NCI-H748 (cell line): ENCODE measurements around the gene GLDN.

Experiments
- DNase-seq: peaks from one replicate; lab custom pipeline; 2025; ENCODE audit not compliant: unreplicated experiment; lab: John Stamatoyannopoulos, UW

Gene GLDN

DNA sequence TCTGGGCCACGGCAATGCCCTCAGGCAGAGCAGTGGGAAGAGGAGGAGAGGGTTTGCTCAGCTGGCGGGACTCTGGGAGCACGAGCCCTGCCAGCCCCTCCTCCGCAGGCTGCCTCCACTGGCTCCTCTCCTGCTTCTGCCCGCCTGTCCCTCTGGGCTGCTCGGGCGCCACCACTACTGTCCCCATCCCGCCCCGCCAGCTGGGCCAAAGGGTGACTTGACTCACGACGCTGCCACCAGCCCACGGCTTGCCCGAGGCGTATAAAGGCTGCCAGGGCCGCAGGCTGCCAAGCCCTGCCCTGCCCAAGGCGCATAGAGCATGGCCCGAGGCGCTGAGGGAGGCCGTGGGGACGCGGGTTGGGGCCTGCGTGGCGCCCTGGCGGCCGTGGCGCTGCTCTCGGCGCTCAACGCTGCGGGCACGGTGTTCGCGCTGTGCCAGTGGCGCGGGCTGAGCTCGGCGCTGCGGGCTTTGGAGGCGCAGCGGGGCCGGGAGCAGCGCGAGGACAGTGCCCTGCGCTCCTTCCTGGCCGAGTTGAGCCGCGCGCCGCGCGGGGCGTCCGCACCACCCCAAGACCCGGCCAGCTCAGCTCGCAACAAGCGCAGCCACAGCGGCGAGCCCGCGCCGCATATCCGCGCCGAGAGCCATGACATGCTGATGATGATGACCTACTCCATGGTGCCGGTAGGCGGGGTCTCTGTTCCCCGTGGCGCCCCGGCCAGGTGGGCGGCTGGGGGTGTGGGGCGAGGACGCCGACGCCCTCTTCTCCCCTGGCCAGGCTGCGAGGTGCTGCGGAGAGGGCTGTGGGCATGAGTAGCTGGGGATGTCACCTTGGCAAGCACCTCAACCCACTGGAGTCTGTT, at the start of gene GLDN:
Gene GLDN, plus strand, starts transcription at position 290 of the 861 bp plus-strand sequence. Its CDS starts 30 bp downstream, at position 320.
- DNase-seq, result peak; percentile 61

DNA sequence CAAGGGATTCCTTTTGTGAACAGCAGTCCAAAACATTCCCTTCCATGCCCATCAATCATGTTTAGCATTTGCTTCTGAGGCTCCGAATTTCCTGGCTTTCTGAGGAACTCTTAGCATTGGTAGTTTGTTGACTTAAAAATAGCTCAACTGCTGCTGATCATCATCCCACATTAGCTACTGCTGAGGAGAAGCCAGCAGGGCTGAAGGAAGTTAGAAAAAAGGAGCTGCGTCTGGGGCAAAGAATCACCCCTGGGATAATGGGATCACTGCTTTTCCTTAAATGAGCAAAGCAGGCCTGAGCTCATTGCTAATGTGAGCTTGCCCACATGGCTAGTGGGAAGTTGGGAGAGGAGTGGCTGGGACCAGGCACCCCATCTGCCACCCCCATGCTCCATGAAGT, 42.8 kb upstream of the GLDN start:
- no peak for DNase-seq

DNA sequence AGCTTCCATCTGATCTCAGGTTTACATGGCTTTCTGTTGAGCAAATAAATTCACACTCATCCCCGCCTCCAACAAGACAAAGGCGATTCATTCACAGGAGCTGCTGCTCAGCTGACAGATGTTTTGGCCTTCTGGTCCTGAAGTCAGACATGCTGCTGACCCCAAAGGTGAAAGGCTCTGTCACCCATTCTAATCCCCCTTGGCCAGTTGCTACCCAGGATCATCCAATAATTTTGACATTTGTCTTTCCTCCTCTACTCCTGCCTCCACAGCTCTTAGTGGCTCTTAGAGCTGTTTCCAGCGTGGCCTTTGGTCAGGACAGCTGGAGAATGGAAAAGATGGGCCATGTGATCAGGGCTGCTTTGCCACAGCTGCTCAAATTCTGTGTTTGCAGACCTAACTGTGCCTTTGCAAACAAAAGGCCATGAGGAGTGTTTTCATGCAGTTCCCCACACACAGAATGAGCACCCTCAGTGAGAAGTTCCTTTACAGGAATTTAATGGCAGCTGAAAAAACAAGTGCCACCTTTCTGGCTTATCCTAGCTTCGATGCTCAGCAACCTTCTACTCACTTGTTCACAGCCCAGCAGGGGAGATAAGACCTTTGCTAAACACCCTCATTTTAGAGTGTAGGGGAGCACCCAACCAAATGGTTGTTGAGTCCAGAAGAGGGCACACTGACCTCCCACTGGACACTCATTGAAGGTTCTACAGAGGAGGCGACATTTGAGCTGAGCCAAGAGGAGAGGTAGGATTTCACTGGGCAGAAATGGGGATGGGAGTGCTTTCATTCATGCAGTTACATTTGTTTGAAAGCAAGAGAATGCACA, 42.1 kb upstream of the GLDN start:
- peak; percentile 88 for DNase-seq

DNA sequence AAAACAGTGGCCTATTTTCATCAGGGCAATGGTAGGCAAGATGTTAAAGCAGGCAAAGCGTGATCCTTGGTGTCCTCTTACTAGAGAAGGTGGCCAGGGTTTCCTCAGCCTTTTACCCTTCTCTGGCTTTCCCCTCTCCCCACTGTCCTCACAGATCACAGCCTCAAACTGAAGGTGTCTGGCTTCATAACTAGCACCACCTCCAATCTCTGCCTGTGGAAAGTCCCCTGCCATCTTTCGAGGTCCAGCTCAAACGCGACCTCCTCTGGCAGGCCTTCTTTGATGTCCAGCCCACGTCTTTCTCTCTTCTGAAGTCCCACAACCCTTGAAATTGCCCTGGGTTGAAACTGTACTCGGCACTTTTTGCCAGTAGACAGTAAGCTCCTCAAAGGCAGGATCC, 39.0 kb upstream of the GLDN start:
- no peak for DNase-seq

DNA sequence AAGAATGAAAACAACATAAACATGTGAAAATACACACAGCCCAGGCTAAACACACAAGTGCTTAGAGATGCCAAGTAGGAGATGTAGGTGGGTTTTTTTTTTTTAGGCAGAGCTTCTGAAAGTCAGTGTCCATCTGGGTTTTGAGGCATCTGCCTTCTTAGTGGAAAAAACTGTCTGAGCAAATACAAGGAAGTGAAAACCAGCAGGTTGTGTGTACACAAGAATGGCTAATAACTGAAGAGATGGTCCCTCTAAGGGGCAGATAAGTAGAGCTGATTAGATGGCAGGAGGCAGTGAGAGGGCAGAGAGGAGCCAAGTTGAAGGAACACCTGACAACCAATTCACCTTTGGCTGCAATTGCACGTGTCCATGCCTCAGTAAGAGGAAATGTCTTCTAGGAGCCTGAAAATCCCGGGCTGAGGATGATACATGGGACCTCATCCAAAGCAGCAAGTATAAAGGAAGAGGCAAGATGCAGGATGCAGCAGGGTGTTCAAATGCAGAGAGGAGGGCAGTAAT, 37.9 kb upstream of the GLDN start:
- no peak for DNase-seq

DNA sequence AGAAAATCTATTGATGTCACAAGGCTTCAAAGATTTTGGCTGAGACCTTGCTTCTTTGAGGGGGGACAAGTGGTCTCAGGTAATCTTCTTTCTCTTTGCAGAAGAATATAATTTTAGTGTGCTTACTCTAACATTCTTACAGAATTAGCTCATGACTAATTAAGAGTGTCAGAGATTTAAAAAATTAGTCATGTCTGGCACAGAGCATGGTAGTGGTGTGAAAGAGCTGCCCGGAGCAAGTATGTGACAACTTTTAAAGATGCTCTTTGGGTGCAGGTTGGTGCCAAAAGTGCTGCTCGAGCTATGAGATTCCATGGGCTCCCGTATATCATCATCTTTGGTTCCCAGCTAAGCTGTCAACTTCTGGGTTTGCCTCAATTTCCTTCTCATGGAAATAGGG, 34.1 kb upstream of the GLDN start:
- DNase-seq, result no peak

DNA sequence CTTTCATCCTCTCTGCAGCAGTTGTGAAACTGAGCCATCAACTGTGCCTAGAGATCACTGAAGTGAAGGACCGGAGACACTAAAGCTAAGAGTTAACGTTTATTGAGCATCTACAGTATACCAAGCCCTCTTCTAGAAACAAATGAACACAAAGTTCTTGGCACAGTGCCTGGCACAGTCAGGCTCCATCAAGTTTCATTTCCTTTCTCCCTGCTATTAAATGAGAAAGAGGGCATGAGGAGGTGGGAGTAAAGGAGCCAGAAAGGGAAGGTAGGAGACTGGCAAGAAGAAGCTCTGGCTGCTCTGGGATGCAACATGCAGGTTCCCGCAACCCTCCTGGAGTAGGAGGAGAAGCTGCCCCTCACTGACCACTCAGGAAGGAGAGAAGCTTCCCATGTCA, 33.6 kb upstream of the GLDN start:
- DNase-seq, result no peak

DNA sequence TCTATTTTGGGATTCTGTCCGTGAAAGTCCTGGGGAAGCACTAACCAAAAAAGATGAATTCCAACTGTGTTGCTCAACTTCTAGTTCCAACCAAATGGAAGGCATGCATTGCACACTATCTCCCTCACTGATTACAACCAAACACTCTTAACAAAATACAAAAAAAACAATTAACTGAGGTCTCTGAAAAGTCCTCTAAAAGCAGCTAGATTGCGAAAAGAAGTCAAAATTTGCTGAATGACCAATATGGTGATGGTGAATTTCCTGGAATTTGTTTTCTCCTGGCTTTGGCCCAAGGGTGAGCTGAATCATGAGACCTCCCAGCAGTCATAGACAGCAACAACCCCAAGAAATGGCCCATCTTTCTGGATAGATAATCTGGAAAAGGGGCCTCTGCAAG, 31.4 kb upstream of the GLDN start:
- no peak for DNase-seq

DNA sequence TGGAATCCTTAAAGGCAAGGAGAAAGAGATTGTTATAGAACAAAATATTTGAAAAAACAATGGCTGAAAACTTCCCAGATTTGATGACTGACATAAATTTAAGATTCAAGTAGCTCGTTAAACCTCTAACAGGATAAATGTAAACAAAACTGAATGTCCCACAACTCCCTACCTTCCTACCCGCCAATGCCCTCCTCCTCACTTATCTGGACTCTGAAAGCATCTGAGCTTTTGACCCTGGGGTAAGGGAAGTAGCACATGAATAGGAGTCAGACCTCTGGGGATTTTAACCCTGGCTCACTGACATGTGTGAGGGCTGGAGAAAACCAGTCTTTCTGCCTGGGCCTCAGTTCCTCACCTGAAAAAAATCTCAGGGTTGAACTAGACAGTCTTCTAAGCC, 29.9 kb upstream of the GLDN start:
- DNase-seq, result no peak

DNA sequence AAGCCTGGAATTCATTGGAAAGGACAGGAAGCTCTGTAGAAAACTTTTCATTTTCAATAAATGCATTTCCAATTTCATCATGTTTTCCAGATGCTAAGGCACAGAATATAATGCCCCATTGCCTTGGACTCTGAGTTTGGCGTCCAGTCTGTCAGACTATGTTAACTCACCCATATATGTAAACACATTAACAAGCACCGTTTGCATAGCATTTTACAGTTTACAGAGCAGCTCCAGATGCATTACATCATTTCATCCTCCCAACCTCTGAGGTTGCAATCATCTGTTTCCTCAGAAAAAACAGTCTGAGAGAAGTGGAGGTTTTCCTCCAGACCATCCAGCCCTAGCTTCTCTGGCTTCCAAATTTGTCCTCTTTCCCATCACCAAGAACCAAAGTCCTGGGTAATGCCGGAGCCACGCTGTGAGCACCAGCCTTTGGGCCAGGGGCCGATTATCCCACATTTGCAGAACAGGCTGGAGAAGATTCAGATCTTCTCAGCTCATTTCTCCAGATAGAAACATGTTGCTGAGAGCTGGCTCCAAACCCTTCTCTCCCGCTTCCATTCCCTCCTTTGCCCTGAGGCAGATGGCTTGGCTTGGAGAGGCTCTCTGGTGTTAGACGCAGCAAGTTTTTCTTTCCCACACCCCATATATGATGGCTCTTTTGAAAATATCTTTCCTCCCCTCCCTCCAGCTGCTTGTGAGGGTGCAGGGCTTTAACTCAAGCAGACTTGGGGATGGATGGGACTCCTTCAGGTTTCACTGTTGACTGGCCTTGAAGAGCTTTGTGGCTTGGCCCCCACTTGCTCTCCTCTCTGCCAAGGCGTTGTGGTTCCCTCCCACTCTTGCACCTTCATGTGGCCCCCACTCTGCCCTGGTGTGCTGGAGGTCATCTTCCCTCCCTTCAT, 29.0 kb upstream of the GLDN start:
- DNase-seq, result no peak

DNA sequence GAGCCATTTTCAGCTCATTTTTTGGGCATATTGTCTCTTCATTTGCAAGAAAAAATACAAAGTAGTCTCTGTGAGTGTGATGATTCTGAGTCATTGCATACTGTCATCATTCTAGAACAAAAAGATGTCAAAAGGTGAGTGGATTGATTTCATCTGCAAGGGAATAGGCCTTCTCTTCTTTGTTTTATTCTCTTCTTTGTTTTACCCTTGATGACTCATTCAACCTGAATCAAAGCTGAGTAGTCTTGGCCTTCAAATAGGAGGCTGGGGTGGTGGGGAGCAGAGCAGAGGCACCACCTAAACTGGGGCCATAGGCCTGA, 28.4 kb upstream of the GLDN start:
- no peak for DNase-seq

DNA sequence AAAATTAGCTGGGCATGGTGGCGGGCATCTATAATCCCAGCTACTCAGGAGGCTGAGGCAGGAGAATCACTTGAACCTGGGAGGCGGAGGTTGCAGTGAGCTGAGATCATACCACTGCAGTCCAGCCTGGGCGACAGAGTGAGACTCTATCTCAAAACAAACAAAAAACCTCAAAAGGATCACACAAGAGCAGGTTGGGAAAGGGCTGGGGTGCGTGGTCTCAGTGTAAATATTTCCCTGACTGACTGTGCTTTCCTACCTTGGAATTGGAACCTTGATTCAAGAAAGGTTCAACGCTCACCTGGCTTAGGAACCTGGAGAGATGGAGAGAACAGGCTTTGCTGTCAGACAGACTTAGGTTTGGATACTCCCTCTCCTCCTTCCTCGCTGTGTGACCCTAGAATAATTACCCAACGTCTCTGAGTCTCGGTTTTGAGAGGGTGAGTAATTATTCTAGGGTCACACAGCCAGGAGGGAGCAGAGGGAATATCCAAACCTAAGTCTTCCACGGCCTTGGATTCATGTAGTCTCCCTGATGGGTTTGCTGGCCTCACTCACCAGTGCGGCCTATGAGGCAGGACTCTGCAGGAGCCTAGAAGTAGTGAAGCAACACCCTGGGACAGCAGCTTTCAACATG, 27.7 kb upstream of the GLDN start:
- DNase-seq, result no peak

DNA sequence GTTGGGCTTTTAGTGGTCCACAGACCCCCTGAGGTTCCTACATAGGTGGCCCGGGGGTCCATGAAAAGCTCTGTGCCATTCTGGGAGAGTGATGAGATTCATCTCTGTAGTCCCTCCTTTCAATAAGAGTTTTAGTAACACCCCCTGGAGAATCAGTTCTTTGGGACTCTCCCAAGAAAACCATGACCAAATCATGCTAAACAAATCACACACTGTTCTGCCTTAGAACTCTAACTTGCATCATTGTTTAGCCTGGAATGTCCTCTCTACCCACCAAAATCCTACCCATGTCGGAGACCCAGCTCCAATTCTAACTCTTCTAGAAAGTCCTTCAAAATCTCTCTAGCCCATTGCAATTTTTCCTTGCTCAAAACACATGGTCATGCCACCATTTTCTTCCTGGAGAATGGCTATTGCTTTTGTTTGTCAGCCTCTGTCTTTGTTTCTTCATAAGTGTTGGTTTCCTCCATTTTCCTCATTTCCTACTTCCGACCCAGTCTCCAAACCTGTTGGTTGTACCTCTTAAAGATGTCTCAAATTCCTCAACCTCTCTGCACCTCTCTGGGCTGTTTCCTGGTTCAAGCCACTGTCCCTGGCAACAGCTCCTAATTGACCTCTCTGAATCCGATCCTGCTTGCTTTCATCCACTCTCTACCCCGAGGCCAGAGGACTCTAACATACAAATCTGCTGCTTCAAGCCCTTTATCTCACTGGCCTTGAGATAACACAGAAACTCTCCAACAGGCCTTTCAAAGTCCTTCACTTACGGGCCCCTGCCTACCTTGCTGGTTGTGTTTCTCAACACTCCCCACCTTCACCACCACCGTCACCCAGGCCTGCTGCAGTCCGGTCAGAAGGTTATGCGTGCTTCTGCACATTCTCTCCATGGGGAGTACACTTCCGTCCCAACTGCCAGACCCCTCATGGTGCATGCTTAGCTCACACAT, 26.8 kb upstream of the GLDN start:
- no peak for DNase-seq

DNA sequence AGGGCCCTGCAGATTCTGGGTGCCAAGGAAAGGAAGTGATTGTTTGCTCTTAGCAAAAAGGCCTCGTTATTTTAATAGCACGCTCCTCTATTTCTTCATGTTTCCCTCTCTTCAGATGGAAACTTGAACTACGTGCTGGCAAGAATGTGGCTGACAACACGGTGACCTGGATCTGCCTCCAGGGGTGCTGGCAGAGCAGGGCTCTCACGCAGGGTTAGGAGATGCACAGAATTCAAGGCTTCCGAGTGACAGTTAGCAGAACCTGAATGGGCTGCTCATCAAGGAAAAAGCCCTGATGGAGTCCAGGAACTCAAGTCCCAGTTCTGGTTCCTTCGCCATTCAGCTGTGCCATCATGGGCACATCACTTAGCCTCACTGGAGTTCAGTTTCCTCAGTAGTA, 25.7 kb upstream of the GLDN start:
- no peak for DNase-seq

DNA sequence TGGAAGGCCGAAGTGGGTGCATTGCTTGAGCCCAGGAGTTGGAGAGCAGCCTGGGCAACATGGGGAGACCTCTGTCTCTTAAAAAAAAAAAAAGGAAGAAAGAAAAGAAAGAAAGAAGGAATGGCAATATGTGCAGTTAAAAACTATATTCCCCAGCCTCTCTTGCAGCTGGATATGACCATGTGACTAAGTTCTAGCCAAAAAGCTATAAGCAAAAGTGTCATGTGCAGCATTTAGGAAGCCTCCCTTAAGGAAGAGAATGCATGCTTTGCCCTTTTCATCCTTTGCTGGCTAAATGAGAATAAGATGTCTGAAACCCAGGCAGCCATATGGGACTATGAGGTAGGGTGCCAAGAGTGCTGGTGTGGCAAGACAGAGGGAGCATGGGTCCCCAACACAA, 24.8 kb upstream of the GLDN start:
- no peak for DNase-seq

DNA sequence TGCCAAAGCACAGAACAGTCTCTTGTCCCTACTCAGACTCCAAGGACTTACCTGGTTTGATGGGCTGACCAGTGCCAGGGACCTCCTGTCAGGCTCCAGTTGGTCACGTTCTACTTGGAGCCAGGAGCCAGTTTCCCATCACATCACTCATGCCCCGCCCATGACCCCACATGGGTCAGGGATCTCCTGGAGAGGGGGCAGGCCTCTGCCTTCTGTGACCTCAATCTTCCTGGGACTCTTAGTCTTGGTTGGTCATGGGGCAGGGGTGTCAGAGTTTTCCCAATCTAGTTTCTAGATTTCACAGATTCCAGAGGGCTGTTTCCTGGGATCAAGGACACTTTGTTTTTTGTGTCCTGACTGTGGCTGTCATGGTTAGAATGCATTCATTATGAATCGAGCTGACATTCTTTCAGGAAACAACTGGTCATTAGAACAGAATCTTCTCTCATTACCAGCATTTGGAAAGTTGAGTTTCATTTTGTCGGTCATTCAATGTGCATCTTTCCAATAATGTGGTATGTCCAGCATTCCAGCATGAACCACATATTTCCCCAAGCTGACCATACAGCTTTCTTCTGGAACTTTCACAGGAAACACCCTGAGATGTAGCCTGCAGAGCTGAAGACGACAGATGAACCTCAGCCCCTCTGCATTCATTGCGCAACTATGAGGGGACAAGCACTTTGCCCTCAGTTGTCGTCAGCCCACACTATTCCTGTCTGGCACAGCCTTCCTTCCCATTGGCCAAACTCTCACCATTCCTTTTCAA, 22.9 kb upstream of the GLDN start:
- DNase-seq, result no peak

DNA sequence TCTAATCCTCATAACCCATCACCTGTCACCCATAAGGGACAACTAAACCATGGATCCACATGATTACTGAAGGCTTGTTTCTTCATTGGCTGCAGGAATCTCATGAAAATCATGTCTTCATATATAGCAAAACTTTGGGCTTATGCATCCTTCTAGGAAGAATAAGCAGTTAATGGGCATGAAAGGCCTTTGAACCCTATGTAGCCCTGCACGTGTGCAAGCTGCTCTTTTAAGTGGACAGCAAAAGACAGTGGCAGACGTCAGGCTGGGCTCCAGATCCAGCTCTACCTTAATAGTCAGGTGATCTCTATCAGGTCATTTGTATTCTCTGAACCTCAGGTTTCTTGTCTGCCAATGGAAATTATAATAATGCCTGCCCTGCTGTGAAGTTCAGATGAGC, 21.9 kb upstream of the GLDN start:
- DNase-seq, result no peak

DNA sequence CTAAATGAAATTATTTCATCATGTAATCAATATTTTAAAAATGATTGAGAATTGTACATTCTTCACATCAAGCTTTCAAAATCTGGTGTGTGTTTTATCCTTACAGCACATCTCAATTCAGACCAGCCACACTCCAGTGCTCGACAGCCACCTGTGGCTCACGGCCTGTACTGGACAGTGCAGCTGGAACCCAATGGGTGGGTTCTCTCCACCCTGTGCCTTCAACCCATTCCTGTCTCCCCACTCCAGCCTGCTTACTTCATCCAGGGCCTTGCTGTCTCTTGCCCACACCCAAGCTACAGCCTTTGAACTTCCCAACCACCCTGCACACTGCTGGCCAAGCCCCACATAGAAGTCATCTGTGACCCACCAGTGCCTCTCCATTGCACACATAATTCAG, 20.6 kb upstream of the GLDN start:
- no peak for DNase-seq

DNA sequence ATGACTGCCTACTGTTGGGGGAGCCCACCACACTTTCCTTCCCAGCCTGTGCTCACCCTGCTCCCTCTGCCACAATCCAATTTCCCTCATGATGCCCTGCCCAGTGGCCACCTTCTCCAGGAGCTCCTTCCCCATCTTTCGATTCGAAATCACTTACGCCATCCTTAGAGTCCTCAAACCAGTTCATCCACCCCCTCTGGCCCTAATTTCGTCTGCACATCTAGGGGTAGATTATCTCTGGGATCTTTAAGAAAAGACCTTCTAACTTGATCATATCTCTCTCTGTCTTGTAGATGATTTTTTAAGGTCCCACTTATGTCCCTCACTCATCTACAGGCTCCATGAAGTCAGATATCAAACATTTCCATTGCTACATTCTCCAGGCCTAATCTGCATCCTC, 20.1 kb upstream of the GLDN start:
- DNase-seq, result no peak
